GM08714 (cell line): Measurements from ENCODE around the gene TMCC1.
"Not testable (repeated sequence)": the region's sequence is repeated elsewhere in the genome, so short reads cannot be mapped to it uniquely, and the experiment has no call there.

Experiments used
- H3K4me3 ChIP-seq: fragments of 200-500 bp; sonication (Bioruptor generic); 2 replicates; pipeline ENCODE4 v1.5.1; 2014; ENCODE audit warnings: mild to moderate bottlenecking, low read length, inconsistent platforms
- ZNF274 ChIP-seq: IDR thresholded peaks from 2 replicates; pipeline ENCODE4 v1.6.1; 2012; ENCODE audit warnings: mild to moderate bottlenecking, low read depth, low read length

Gene TMCC1

DNA sequence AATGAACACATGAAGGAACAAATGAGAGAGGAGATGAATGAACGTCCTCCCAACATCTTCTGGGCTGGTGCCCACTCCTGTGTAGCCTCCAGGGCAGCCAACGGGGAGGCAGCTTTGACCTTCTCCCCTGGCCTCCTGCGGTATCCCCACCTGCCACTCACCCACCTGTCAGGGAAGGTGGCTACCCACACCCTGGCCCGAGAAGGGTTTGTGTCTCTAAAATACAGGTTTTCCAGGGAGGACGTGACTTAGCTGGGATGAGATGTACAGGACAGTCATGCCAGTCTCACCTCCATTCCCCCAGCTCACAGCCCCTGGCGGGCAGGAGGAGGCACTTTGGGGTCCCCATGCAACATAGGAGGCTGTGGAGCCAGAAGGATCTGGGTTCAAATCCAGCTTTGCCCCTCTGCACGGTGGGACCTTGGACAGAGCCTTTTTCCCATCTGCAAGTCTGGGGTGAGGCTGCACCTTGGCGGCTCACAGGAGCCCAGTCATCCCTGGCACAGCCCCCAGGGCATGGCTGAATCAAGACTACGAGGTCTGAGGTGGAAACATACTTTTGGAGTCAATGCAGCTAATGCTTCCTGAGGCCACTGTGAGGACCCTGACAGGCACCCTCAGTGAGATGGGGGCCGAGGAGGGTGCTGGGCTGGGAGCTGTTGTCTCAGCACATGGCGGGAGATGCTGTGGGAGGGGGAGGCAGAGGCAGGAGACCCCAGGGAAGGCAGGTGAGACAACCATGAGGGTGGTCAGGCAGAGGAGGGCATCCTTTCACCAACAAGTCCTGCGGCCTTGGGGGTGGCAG is 275.9 kb downstream of the TMCC1 start:
- no peak for TF ChIP-seq ZNF274
- no peak overlapping the region for H3K4me3 ChIP-seq

DNA sequence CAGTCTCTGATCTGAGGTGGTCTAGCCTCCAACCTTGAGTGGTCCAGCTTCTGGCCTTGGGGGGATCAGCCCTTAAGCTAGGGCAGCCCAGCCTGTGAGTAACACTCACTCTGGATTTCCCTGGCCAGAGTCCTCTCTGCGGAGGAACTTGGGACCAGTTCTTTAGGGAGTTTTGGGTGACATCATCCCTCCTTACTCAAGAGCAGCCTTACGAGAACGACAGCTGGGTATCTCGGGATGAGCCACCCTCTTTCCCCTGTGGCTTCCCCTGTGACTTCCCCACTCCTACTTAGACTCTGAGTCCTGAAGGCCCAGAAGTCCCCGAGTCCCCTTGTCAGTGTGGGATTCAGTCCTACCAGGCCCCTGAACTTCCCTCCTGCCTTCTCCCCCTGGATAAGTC is 276.8 kb downstream of the TMCC1 start:
- no peak for TF ChIP-seq ZNF274
- H3K4me3 ChIP-seq = no peak overlapping the region

- no peak for TF ChIP-seq ZNF274
- H3K4me3 ChIP-seq = no peak overlapping the region
Observed at GRCh38 chr3:129616291-129616690, 277.2 kb downstream of the TMCC1 start.

DNA sequence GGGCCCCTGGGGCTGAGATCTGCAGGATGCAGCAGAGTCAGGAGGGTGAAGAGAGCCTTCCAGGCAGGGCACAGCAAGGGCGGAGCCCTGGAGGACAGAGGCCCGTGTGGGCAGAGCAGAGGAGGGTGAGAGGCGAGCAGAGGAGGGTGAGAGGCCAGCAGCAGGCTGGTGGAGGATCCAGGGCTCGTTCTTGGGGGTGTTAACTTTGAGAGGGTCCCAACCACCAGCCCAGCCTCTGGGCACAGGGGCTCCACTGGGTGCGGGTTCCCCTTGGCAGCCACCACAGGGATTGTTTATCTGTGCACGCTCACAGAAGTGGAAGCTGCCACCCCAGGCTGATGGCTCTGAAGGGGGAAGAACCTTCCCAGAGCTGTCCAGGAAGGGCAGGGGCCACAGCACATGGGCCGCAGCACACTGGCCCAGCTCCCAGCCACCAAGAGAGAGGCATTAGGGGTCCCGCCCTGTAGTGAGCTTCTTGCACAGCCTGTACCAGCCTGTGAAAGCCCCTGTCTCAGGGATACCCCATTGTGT is 277.7 kb downstream of the TMCC1 start:
- TF ChIP-seq ZNF274 = no peak
- H3K4me3 ChIP-seq = no peak overlapping the region

- no peak for TF ChIP-seq ZNF274
- H3K4me3 ChIP-seq = no peak overlapping the region
Observed at GRCh38 chr3:129614927-129615363, 278.6 kb downstream of the TMCC1 start.

DNA sequence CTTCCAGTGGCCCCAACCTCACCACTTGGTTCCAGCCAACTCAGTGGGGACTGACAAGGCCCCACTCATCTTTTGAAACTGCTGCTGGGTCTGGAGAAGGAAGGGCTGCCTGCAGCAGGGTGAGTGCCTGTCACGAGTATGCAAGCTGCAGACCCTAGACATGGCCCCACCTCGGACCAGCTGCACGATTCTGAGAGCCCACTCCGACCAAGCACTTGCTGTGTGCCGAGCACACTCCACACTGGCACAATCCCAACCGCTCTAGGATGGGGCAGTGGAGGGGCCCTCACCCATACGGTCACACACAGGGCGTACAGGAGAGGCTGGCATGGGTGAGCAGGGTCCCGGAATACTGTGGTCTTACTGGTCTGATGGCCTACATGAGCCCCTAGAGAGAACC is 279.1 kb downstream of the TMCC1 start:
- H3K4me3 ChIP-seq = no peak overlapping the region

DNA sequence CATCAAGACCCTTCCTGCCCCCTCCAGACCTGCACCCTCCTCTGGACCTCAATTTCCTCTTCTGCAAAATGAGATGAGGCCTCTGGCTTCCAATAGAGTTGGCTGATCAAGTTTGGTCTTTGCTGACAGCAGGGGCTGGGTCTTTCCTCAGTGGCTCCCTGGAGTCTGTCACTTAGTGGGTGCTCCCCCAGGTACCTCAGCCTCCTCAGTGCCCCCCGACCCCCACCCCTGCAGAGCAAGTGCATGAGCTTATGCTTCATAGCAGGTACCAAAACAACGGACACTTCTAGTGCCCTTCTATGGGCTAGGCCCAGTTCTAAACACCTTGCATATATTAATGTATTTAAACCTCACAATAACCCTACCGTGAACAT is 280.2 kb downstream of the TMCC1 start:
- TF ChIP-seq ZNF274 = no peak
- H3K4me3 ChIP-seq = no peak overlapping the region

More for the DNA sequence above, 279.1 kb downstream of the TMCC1 start:
- no peak for TF ChIP-seq ZNF274

GRCh38 chr3:129612534-129613366 is 280.8 kb downstream of the TMCC1 start:
- TF ChIP-seq ZNF274 = no peak
- no peak overlapping the region for H3K4me3 ChIP-seq

DNA sequence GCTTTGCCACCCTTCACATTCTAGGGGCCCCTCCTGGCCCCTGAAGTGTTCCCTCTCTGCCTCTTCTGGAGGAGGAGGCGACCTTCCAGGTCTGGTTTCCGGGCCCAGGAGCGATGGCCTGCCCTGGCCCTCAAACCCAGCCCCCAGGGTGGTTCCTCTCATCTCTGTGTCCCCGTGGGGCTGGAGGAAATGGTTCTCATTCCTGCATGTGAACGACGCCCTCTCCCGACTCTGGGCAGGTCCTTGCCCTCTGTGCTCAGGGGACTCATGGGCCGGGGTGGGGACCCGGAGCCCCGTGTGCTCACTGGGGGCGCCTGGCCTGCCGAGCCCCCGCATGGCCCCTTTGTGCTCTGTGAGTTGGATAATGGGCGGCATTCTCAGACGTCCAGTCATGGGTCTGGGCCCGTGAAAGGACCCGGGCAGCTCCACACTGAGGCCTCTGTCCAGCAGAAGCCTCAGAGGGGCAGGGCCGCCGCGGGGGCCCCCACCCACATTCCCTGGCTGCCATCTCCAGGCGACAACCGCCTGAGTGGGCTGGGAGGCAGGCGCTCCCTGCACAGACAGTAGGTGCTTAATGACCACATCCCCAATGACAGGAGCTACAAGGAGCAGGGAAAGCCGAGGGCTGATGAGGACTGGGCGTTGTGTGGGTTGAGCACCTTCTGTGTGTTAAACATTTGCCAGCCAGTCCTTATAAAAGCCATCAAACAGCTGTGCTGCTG is 281.5 kb downstream of the TMCC1 start:
- TF ChIP-seq ZNF274 = no peak
- H3K4me3 ChIP-seq = no peak overlapping the region

DNA sequence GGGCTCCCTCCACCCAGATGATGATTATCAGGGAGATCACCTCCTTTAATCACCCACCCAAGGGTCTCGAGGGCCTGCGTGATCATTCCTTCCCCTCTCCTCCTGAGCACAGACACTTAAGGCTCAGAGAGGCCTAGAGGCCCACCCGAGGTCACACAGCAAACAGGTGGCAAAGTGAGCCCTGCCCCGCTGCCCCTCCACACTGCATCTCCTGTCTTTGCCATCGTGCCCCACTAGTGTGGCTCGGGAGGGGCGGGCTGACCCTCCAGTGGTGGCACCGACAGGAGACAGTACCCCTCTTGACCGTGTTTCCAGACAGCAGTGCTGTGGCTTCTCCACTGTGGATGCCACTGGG is 282.1 kb downstream of the TMCC1 start:
- H3K4me3 ChIP-seq = no peak overlapping the region
- TF ChIP-seq ZNF274 = no peak

DNA sequence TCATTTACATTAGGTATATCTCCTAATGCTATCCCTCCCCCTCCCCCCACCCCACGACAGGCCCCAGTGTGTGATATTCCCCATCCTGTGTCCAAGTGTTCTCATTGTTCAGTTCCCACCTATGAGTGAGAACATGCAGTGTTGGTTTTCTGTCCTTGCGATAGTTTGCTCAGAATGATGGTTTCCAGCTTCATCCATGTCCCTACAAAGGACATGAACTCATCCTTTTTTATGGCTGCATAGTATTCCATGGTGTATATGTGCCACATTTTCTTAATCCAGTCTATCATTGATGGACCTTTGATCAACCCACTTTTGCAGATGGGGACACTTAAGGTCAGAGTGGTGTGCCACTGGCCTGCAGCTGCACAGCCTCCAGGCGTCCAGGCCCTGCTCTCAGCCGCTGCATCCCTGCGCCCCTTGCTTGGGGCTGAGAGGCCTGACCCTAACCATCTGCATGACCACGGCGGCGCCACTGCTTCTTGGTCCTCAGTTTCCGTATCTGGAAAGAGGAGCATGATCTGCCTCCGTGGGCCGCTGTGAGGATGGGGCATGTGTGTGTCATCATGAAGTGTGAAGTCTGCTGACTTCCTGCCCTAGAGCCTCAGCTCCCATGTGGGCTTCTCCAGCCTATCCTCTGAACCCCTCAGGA is 282.6 kb downstream of the TMCC1 start:
- H3K4me3 ChIP-seq = not testable (repeated sequence)

GRCh38 chr3:129610276-129610675 is 283.2 kb downstream of the TMCC1 start:
- no peak for TF ChIP-seq ZNF274
- no peak overlapping the region for H3K4me3 ChIP-seq

GRCh38 chr3:129609591-129610182 is 283.8 kb downstream of the TMCC1 start:
- H3K4me3 ChIP-seq = no peak overlapping the region
- TF ChIP-seq ZNF274 = no peak
